DND-41 (cell line): ENCODE measurements around the gene RNF123.

Experiments used
- CTCF ChIP-seq: IDR thresholded peaks from 2 replicates; pipeline ENCODE4 v1.5.1; 2012; ENCODE audit warnings: borderline replicate concordance, low read length, moderate library complexity, mild to moderate bottlenecking; ENCODE audit not compliant: poor library complexity, severe bottlenecking; ENCODE audit errors: extremely low read depth
- EZH2 ChIP-seq: IDR thresholded peaks from 3 replicates; pipeline ENCODE4 v1.6.1; 2012; ENCODE audit warnings: borderline replicate concordance, low read depth, mild to moderate bottlenecking, moderate library complexity, low read length, inconsistent platforms; ENCODE audit not compliant: severe bottlenecking

- no peak for TF ChIP-seq CTCF
- TF ChIP-seq EZH2 = no peak
Observed at GRCh38 chr3:49751501-49751900, 62.1 kb downstream of the RNF123 start.
